Measurements from ENCODE around the gene BBLN.

Gene BBLN

DNA sequence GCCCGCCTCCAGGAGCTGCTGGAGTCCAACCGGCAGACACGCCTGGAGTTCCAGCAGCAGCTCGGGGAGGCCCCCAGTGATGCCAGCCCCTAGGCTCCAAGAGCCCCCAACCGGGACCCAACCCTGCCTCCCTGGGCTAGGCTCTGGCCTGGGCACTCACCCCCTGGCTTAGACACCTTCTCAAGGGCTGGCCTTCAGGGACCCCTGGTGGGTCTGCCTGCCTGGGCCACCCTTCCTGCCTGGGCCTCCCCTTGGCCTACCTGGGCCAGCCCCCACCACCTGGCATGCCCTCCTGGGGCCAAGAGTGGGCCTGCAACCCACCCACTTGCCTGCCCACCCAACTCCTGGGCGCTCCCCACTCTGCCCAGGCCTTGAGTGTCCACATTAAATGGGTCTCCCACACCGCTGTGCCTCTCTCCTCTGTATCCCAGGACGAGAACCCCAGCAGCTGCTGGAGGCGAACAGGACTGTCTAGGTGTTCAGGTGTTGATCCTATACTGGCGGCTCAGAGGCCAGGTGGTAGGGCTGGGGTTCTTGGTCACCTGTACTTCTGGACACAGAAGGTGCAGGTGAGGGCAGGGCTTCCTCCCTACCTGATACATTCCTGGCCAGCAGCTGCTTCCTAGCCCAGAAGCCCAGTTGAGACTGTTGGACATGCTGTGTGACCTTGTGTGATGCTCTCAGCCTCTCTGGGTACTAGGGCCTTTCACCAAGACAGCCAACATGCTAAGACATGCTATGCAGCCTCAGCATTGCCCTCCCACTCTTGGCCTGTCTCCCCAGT lies 3.6 kb downstream of the BBLN start:
- H3K4me1 ChIP-seq (ENCODE audit: control insufficient read depth in 1 of 2, insufficient read depth in 2 of 2, low read length in 2 of 2): peaks cover 14 to 16% of the 10 kb centered on the region in 2 donors
- peaks cover 16 to 52% of the 10 kb centered on the region in 2 donors for H3K36me3 ChIP-seq (ENCODE audit: control insufficient read depth in 1 of 2, insufficient read depth in 2 of 2, low read length in 2 of 2)
- no peak overlapping the region for H3K27ac ChIP-seq (ENCODE audit: low read depth, low read length)
- no peaks in the 10 kb centered on the region for H3K27me3 ChIP-seq (ENCODE audit: control insufficient read depth in 1 of 2, insufficient read depth in 2 of 2, low read length in 2 of 2)
- no peak overlapping the region for H3K9ac ChIP-seq (ENCODE audit: low read depth in 1 of 2, low read length in 2 of 2)
- H3K9me3 ChIP-seq (ENCODE audit: control insufficient read depth in 1 of 2, low read length in 2 of 2): no peaks in the 10 kb centered on the region
- H3K4me3 ChIP-seq (ENCODE audit: low read depth in 1 of 2, low read length in 2 of 2): no peak overlapping the region

GRCh38 chr9:128164307-128164885 lies 4.3 kb downstream of the BBLN start:
- no peak overlapping the region for H3K27ac ChIP-seq (ENCODE audit: low read depth, low read length)
- H3K9ac ChIP-seq (ENCODE audit: low read depth in 1 of 2, low read length in 2 of 2): no peak overlapping the region
- H3K9me3 ChIP-seq (ENCODE audit: control insufficient read depth in 1 of 2, low read length in 2 of 2): no peaks in the 10 kb centered on the region
- H3K4me3 ChIP-seq (ENCODE audit: low read depth in 1 of 2, low read length in 2 of 2): no peak overlapping the region
- H3K4me1 ChIP-seq (ENCODE audit: control insufficient read depth in 1 of 2, insufficient read depth in 2 of 2, low read length in 2 of 2): peaks cover 12 to 14% of the 10 kb centered on the region in 2 donors
- peaks cover 20 to 58% of the 10 kb centered on the region in 2 donors for H3K36me3 ChIP-seq (ENCODE audit: control insufficient read depth in 1 of 2, insufficient read depth in 2 of 2, low read length in 2 of 2)
- no peaks in the 10 kb centered on the region for H3K27me3 ChIP-seq (ENCODE audit: control insufficient read depth in 1 of 2, insufficient read depth in 2 of 2, low read length in 2 of 2)

- H3K27me3 ChIP-seq (ENCODE audit: control insufficient read depth in 1 of 2, insufficient read depth in 2 of 2, low read length in 2 of 2): no peaks in the 10 kb centered on the region
- peaks cover 26 to 75% of the 10 kb centered on the region in 2 donors for H3K36me3 ChIP-seq (ENCODE audit: control insufficient read depth in 1 of 2, insufficient read depth in 2 of 2, low read length in 2 of 2)
- H3K4me1 ChIP-seq (ENCODE audit: control insufficient read depth in 1 of 2, insufficient read depth in 2 of 2, low read length in 2 of 2): peaks cover 2 to 4% of the 10 kb centered on the region in 2 donors
- no peak overlapping the region for H3K4me3 ChIP-seq (ENCODE audit: low read depth in 1 of 2, low read length in 2 of 2)
- no peak overlapping the region for H3K9ac ChIP-seq (ENCODE audit: low read depth in 1 of 2, low read length in 2 of 2)
- H3K27ac ChIP-seq (ENCODE audit: low read depth, low read length): no peak overlapping the region
- H3K9me3 ChIP-seq (ENCODE audit: control insufficient read depth in 1 of 2, low read length in 2 of 2): no peaks in the 10 kb centered on the region
These were observed 6.1 kb downstream of the BBLN start for GRCh38 chr9:128166169-128166568.

GRCh38 chr9:128167209-128167608 lies 7.1 kb downstream of the BBLN start:
- Histone ChIP-seq H3K9ac (ENCODE audit: low read depth in 1 of 2, low read length in 2 of 2) (no peak overlapping the region), H3K9me3 (ENCODE audit: control insufficient read depth in 1 of 2, low read length in 2 of 2) (no peaks in the 10 kb centered on the region), H3K36me3 (ENCODE audit: control insufficient read depth in 1 of 2, insufficient read depth in 2 of 2, low read length in 2 of 2) (peaks cover 26 to 75% of the 10 kb centered on the region in 2 donors), H3K4me1 (ENCODE audit: control insufficient read depth in 1 of 2, insufficient read depth in 2 of 2, low read length in 2 of 2) (no peaks in the 10 kb centered on the region), H3K27ac (ENCODE audit: low read depth, low read length) (no peak overlapping the region), H3K27me3 (ENCODE audit: control insufficient read depth in 1 of 2, insufficient read depth in 2 of 2, low read length in 2 of 2) (no peaks in the 10 kb centered on the region), H3K4me3 (ENCODE audit: low read depth in 1 of 2, low read length in 2 of 2) (no peak overlapping the region)

DNA sequence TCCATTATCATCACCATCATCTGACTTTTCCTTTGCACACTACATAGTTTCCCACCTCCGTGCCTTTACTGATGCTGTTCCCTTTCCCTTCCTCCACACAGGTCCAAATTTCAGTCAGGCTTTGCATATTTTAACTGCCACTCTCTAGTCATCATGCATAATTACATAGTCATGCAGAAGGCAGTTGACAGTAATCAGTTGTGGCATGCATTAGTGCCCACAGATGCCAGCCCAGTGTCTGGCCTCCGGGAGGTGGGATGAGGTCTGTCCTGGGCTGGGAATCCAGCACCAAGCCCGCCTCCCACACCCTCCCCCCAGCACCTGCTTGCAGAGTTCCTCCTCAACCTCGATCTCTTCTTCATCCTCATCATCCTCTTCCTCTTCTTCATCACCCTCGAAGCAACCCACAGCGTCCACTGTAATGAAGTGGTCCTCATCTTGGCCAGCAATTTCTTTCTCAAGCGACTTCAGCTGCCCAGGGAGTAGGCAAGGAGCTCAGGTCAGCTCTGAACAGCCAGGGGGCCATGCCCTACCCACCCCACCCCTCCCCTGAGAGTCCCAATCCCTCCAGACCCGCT lies 8.8 kb downstream of the BBLN start:
- Histone ChIP-seq H3K9ac (ENCODE audit: low read depth in 1 of 2, low read length in 2 of 2) (no peak overlapping the region), H3K4me1 (ENCODE audit: control insufficient read depth in 1 of 2, insufficient read depth in 2 of 2, low read length in 2 of 2) (no peaks in the 10 kb centered on the region), H3K4me3 (ENCODE audit: low read depth in 1 of 2, low read length in 2 of 2) (no peak overlapping the region), H3K27me3 (ENCODE audit: control insufficient read depth in 1 of 2, insufficient read depth in 2 of 2, low read length in 2 of 2) (no peaks in the 10 kb centered on the region), H3K9me3 (ENCODE audit: control insufficient read depth in 1 of 2, low read length in 2 of 2) (no peaks in the 10 kb centered on the region), H3K36me3 (ENCODE audit: control insufficient read depth in 1 of 2, insufficient read depth in 2 of 2, low read length in 2 of 2) (peaks cover 26 to 62% of the 10 kb centered on the region in 2 donors), H3K27ac (ENCODE audit: low read depth, low read length) (no peak overlapping the region)

DNA sequence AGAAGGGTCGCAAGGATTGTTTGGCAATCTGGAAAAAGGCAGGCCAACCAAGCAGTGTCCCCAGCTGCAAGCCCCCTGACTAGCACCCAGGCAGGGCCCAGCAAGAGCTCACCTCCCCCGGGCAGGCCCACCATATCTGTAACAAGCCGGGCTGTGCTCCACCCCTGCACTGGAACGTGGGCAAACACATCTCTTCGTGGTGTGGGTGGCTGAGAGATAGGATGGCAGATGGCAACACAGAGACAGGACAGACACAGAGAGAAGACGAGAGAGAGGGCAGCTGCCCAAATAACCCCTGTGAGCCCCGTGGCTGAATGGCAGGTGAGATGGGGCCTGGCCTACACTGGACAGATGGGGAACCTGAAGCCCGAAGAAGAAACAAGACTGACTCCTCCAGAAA lies 9.4 kb downstream of the BBLN start:
- H3K27ac ChIP-seq (ENCODE audit: low read depth, low read length): no peak overlapping the region
- H3K9ac ChIP-seq (ENCODE audit: low read depth in 1 of 2, low read length in 2 of 2): no peak overlapping the region
- H3K9me3 ChIP-seq (ENCODE audit: control insufficient read depth in 1 of 2, low read length in 2 of 2): no peaks in the 10 kb centered on the region
- H3K4me1 ChIP-seq (ENCODE audit: control insufficient read depth in 1 of 2, insufficient read depth in 2 of 2, low read length in 2 of 2): no peaks in the 10 kb centered on the region
- peaks cover 31 to 60% of the 10 kb centered on the region in 2 donors for H3K36me3 ChIP-seq (ENCODE audit: control insufficient read depth in 1 of 2, insufficient read depth in 2 of 2, low read length in 2 of 2)
- H3K4me3 ChIP-seq (ENCODE audit: low read depth in 1 of 2, low read length in 2 of 2): no peak overlapping the region
- no peaks in the 10 kb centered on the region for H3K27me3 ChIP-seq (ENCODE audit: control insufficient read depth in 1 of 2, insufficient read depth in 2 of 2, low read length in 2 of 2)

DNA sequence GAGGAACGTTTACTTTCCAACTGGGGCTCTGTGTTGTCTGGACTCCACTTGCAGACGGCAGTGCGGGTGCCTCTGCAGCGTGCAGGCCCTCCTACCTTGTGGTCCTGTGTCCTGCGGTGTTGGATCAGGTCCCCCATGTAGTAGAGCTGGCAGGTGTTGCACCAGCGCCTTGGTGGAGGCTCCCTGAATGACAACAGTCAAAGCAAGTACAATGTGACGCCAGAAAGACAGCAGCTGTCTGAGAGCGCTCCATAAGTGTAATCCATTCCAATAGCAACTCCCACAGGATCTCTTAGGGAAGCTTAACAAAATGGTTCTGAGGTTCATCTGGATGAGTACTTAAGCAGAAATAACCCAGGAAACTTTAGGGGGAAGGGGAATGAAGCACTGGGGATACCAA lies 9.9 kb downstream of the BBLN start:
- no peak overlapping the region for H3K4me3 ChIP-seq (ENCODE audit: low read depth in 1 of 2, low read length in 2 of 2)
- H3K4me1 ChIP-seq (ENCODE audit: control insufficient read depth in 1 of 2, insufficient read depth in 2 of 2, low read length in 2 of 2): no peaks in the 10 kb centered on the region
- no peak overlapping the region for H3K9ac ChIP-seq (ENCODE audit: low read depth in 1 of 2, low read length in 2 of 2)
- no peaks in the 10 kb centered on the region for H3K27me3 ChIP-seq (ENCODE audit: control insufficient read depth in 1 of 2, insufficient read depth in 2 of 2, low read length in 2 of 2)
- no peaks in the 10 kb centered on the region for H3K9me3 ChIP-seq (ENCODE audit: control insufficient read depth in 1 of 2, low read length in 2 of 2)
- H3K36me3 ChIP-seq (ENCODE audit: control insufficient read depth in 1 of 2, insufficient read depth in 2 of 2, low read length in 2 of 2): peaks cover 31 to 59% of the 10 kb centered on the region in 2 donors
- no peak overlapping the region for H3K27ac ChIP-seq (ENCODE audit: low read depth, low read length)

DNA sequence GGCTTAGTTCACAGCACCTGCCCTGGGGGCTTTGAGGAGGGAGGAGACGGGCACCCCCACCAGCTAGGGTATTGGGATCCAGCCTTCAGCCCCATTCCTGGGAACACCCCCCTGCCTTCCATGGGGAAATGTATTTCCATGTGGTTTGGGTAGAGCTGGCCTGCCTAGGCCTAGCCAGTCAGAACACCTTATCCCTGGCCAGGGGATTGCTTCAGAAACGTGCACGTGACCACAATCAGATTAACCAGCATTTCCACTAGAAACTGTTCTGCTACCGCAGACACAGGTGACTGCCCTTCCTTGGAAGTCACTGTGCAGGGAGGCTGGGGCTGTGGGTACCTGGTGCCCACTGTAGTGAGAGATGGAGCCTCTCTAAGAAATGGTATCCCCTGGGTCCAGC lies 14.0 kb downstream of the BBLN start:
- Histone ChIP-seq H3K27me3 (ENCODE audit: control insufficient read depth in 1 of 2, insufficient read depth in 2 of 2, low read length in 2 of 2) (no peaks in the 10 kb centered on the region), H3K36me3 (ENCODE audit: control insufficient read depth in 1 of 2, insufficient read depth in 2 of 2, low read length in 2 of 2) (peaks cover 39 to 67% of the 10 kb centered on the region in 2 donors), H3K4me3 (ENCODE audit: low read depth in 1 of 2, low read length in 2 of 2) (no peak overlapping the region), H3K9me3 (ENCODE audit: control insufficient read depth in 1 of 2, low read length in 2 of 2) (no peaks in the 10 kb centered on the region), H3K27ac (ENCODE audit: low read depth, low read length) (no peak overlapping the region), H3K9ac (ENCODE audit: low read depth in 1 of 2, low read length in 2 of 2) (no peak overlapping the region), H3K4me1 (ENCODE audit: control insufficient read depth in 1 of 2, insufficient read depth in 2 of 2, low read length in 2 of 2) (no peaks in the 10 kb centered on the region)

GRCh38 chr9:128175102-128175563 lies 15.1 kb downstream of the BBLN start:
- no peaks in the 10 kb centered on the region for H3K9me3 ChIP-seq (ENCODE audit: control insufficient read depth in 1 of 2, low read length in 2 of 2)
- H3K27me3 ChIP-seq (ENCODE audit: control insufficient read depth in 1 of 2, insufficient read depth in 2 of 2, low read length in 2 of 2): no peaks in the 10 kb centered on the region
- H3K4me1 ChIP-seq (ENCODE audit: control insufficient read depth in 1 of 2, insufficient read depth in 2 of 2, low read length in 2 of 2): no peaks in the 10 kb centered on the region
- no peak overlapping the region for H3K27ac ChIP-seq (ENCODE audit: low read depth, low read length)
- H3K9ac ChIP-seq (ENCODE audit: low read depth in 1 of 2, low read length in 2 of 2): no peak overlapping the region
- H3K36me3 ChIP-seq (ENCODE audit: control insufficient read depth in 1 of 2, insufficient read depth in 2 of 2, low read length in 2 of 2): peaks cover 38 to 66% of the 10 kb centered on the region in 2 donors
- H3K4me3 ChIP-seq (ENCODE audit: low read depth in 1 of 2, low read length in 2 of 2): no peak overlapping the region

DNA sequence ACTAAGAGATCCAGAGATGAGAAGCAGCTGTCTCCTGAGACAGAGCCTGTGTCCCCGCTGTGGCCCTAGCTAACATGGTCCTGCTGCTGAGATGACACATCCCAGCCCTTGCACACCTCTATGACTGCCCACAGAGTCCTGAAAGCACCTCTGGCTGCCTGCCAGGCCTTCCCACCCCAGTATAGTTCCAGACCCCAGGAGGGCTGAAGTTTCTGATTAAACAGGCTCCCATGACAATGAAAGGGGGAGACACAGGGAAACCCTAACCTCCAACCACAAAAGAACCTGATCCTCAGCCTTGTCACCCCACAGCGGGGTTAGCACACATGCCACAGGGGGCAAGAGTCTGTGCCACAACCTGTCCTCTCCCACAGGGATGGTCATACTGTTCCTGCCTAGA lies 15.7 kb downstream of the BBLN start:
- Histone ChIP-seq H3K36me3 (ENCODE audit: control insufficient read depth in 1 of 2, insufficient read depth in 2 of 2, low read length in 2 of 2) (peaks cover 40 to 66% of the 10 kb centered on the region in 2 donors), H3K9me3 (ENCODE audit: control insufficient read depth in 1 of 2, low read length in 2 of 2) (no peaks in the 10 kb centered on the region), H3K4me3 (ENCODE audit: low read depth in 1 of 2, low read length in 2 of 2) (no peak overlapping the region), H3K27ac (ENCODE audit: low read depth, low read length) (no peak overlapping the region), H3K4me1 (ENCODE audit: control insufficient read depth in 1 of 2, insufficient read depth in 2 of 2, low read length in 2 of 2) (no peaks in the 10 kb centered on the region), H3K9ac (ENCODE audit: low read depth in 1 of 2, low read length in 2 of 2) (no peak overlapping the region), H3K27me3 (ENCODE audit: control insufficient read depth in 1 of 2, insufficient read depth in 2 of 2, low read length in 2 of 2) (no peaks in the 10 kb centered on the region)
